Stimulated activated effector memory CD8-positive, alpha-beta T cell treated with anti-CD3 and anti-CD28 coated beads, Interleukin-12 subunit alpha, Interleukin-12 subunit beta, amount 100 ng/mL, for 72 hours (primary cell): ENCODE measurements around the gene VPS37C.
"Not testable (repeated sequence)": the region's sequence is repeated elsewhere in the genome, so short reads cannot be mapped to it uniquely, and the experiment has no call there.

Source experiments
- ATAC-seq: fragments of 150-1000 bp; cut with Tn5 transposase; 2 replicates; pipeline ENCODE4 v1.10.0; 2021
- DNase-seq, 2 donors: peaks; one replicate each; pipeline ENCODE4 v3.0.0; 2021 to 2022; ENCODE audit warnings: low spot score in 2 of 2
- H3K27ac Mint-ChIP-seq: one replicate; pipeline ENCODE4 v1.8.0; 2022; ENCODE audit warnings: mild to moderate bottlenecking, mixed read lengths
- H3K36me3 Mint-ChIP-seq: one replicate; pipeline ENCODE4 v1.8.0; 2022; ENCODE audit warnings: mild to moderate bottlenecking, mixed read lengths
- H3K4me1 Mint-ChIP-seq: one replicate; pipeline ENCODE4 v1.8.0; 2022; ENCODE audit warnings: mixed read lengths
- H3K4me3 Mint-ChIP-seq: one replicate; pipeline ENCODE4 v1.8.0; 2022; ENCODE audit warnings: mild to moderate bottlenecking, mixed read lengths
- H3K9me3 Mint-ChIP-seq: one replicate; pipeline ENCODE4 v1.8.0; 2022; ENCODE audit warnings: mixed read lengths

The VPS37C gene

GRCh38 chr11:61161190-61162091 is at the start of gene VPS37C:
TSS of gene VPS37C (minus strand) at chr11:61161426. CDS start at chr11:61138829, 22,597 bp downstream.
- no peaks in the 10 kb centered on the region for H3K9me3 Mint-ChIP-seq
- peaks cover 25% of the 10 kb centered on the region for H3K36me3 Mint-ChIP-seq
- DNase-seq, result peak; percentile 99
- peak within 1 kb of the TSS; percentile 94 for H3K27ac Mint-ChIP-seq
- peaks cover 48% of the 10 kb centered on the region for H3K4me1 Mint-ChIP-seq
- peak; percentile 88 for ATAC-seq
- peak within 1 kb of the TSS; percentile 82 for H3K4me3 Mint-ChIP-seq

DNA sequence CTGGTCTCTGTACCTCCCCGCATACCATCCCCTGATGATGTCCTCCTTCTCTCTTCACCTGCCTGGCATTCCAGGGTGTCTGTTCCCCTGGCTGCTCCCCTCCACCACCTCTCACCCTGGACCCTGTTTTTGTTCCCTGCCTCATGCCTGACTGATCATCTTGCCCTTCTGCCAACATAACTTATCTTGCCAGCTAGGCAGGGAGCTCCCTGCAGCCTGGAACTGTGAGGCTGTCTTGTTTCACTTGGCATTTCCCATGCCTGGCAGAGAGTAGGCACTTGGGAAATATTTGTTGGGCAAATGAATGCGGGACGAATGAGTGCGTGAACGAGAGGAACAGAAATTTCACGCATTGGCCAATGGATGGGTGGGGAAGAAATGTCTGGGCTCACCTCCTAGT is 49.4 kb upstream of the VPS37C start:
- H3K4me3 Mint-ChIP-seq, H3K36me3 Mint-ChIP-seq, DNase-seq: not testable (repeated sequence)

GRCh38 chr11:61207636-61208310 is 46.5 kb upstream of the VPS37C start:
- H3K36me3 Mint-ChIP-seq, H3K27ac Mint-ChIP-seq, H3K4me3 Mint-ChIP-seq, H3K4me1 Mint-ChIP-seq, DNase-seq, ATAC-seq, H3K9me3 Mint-ChIP-seq: not testable (repeated sequence)

More for the DNA sequence above, 49.4 kb upstream of the VPS37C start:
- H3K9me3 Mint-ChIP-seq, H3K4me1 Mint-ChIP-seq, ATAC-seq, H3K27ac Mint-ChIP-seq: not testable (repeated sequence)

GRCh38 chr11:61204502-61205059 is 43.4 kb upstream of the VPS37C start:
- not testable (repeated sequence) for H3K9me3 Mint-ChIP-seq, H3K27ac Mint-ChIP-seq, H3K4me3 Mint-ChIP-seq, H3K36me3 Mint-ChIP-seq, ATAC-seq, H3K4me1 Mint-ChIP-seq
- DNase-seq, result peak in 1 of 2 donors; percentile 44

- DNase-seq, H3K4me3 Mint-ChIP-seq, ATAC-seq, H3K9me3 Mint-ChIP-seq, H3K36me3 Mint-ChIP-seq, H3K4me1 Mint-ChIP-seq, H3K27ac Mint-ChIP-seq: not testable (repeated sequence)
These were observed 42.6 kb upstream of the VPS37C start for GRCh38 chr11:61203873-61204272.

GRCh38 chr11:61202950-61203746 is 41.9 kb upstream of the VPS37C start, which contains the start of gene PGA3:
TSS of gene PGA3 (plus strand) at chr11:61203515. CDS start at chr11:61203565, 50 bp downstream.
- not testable (repeated sequence) for H3K4me3 Mint-ChIP-seq, ATAC-seq, H3K4me1 Mint-ChIP-seq, H3K9me3 Mint-ChIP-seq, DNase-seq, H3K36me3 Mint-ChIP-seq, H3K27ac Mint-ChIP-seq

DNA sequence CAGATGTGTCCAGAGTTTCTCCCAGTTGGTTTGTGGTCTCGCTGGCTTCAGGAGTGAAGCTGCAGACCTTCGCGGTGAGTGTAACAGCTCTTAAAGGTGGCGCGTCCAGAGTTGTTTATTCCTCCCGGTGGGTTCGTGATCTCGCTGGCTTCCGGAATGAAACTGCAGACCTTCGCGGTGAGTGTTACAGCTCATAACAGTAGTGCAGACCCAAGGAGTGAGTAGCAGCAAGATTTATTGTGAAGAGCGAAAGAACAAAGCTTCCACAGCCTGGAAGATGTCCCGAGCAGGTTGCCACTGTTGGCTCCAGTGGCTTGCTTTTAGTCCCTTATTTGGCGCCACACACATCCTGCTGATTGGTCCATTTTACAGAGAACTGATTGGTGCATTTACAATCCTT is 40.2 kb upstream of the VPS37C start:
- Mint-ChIP-seq H3K9me3 (no peaks in the 10 kb centered on the region), H3K4me3 (no peak overlapping the region), H3K27ac (no peak overlapping the region), H3K4me1 (no peaks in the 10 kb centered on the region), H3K36me3 (no peaks in the 10 kb centered on the region)
- ATAC-seq (no peak), DNase-seq (no peak)

- no peak for DNase-seq
- H3K4me1 Mint-ChIP-seq, result no peaks in the 10 kb centered on the region
- H3K9me3 Mint-ChIP-seq, result no peaks in the 10 kb centered on the region
- no peak overlapping the region for H3K27ac Mint-ChIP-seq
- H3K4me3 Mint-ChIP-seq, result no peak overlapping the region
- H3K36me3 Mint-ChIP-seq, result no peaks in the 10 kb centered on the region
- ATAC-seq, result peak; percentile 62
These were observed 37.8 kb upstream of the VPS37C start for GRCh38 chr11:61198948-61199523.

GRCh38 chr11:61198361-61198760 is 37.1 kb upstream of the VPS37C start:
- ATAC-seq (no peak), DNase-seq (no peak)
- no peak overlapping the region for H3K4me3 Mint-ChIP-seq
- no peak overlapping the region for H3K27ac Mint-ChIP-seq
- H3K36me3 Mint-ChIP-seq, result no peaks in the 10 kb centered on the region
- no peaks in the 10 kb centered on the region for H3K9me3 Mint-ChIP-seq
- no peaks in the 10 kb centered on the region for H3K4me1 Mint-ChIP-seq

GRCh38 chr11:61195719-61196118 is 34.5 kb upstream of the VPS37C start:
- ATAC-seq (no peak), DNase-seq (no peak)
- no peaks in the 10 kb centered on the region for H3K36me3 Mint-ChIP-seq
- H3K9me3 Mint-ChIP-seq, result no peaks in the 10 kb centered on the region
- no peak overlapping the region for H3K27ac Mint-ChIP-seq
- no peaks in the 10 kb centered on the region for H3K4me1 Mint-ChIP-seq
- H3K4me3 Mint-ChIP-seq, result no peak overlapping the region

DNA sequence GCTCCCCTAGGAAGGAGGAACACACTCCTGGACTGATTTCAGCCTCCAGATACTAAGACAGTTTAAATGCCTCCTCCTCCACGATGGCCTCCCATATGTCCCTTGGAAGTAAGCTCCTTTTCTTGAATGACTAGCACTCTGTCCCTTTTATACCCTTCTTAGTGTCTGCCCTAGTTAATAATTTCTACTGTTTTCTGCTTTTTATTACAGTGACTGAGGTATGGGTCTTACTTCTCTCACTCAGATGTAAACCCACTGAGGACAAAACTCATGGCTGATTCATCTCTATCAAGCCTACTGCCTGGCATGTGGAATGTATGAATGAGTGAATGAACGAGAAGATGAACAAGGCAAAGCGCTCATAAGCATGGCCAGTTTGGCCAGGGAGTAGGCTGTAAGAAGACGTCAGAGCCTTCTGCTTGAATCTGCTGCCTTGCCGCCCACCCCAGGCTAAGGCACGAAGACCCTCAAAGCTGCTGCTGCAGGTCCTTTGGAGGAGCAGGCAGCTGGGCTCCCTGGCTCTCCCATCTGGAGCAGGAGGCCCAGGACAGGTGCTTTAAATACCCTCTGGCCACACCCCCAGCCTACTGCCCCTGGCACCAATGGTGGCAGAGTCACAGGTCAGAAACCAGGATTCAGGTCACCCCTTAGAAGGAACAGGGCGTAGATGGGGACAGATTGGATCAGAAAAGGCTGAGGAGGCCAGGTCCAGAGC is 33.9 kb upstream of the VPS37C start:
- Mint-ChIP-seq H3K27ac (no peak overlapping the region), H3K9me3 (no peaks in the 10 kb centered on the region), H3K4me3 (no peak overlapping the region), H3K36me3 (no peaks in the 10 kb centered on the region), H3K4me1 (no peaks in the 10 kb centered on the region)
- DNase-seq (peak in 1 of 2 donors; percentile 45), ATAC-seq (no peak)

GRCh38 chr11:61194169-61194671 is 33.0 kb upstream of the VPS37C start:
- H3K4me1 Mint-ChIP-seq, result no peaks in the 10 kb centered on the region
- H3K9me3 Mint-ChIP-seq, result no peaks in the 10 kb centered on the region
- DNase-seq, result no peak
- no peaks in the 10 kb centered on the region for H3K36me3 Mint-ChIP-seq
- H3K4me3 Mint-ChIP-seq, result no peak overlapping the region
- ATAC-seq, result no peak
- H3K27ac Mint-ChIP-seq, result no peak overlapping the region

- DNase-seq (no peak), ATAC-seq (no peak)
- Mint-ChIP-seq H3K9me3 (no peaks in the 10 kb centered on the region), H3K4me3 (no peak overlapping the region), H3K4me1 (no peaks in the 10 kb centered on the region), H3K36me3 (no peaks in the 10 kb centered on the region), H3K27ac (no peak overlapping the region)
These were observed 32.4 kb upstream of the VPS37C start for GRCh38 chr11:61193596-61193995.

GRCh38 chr11:61189933-61190332 is 28.7 kb upstream of the VPS37C start:
- no peak for DNase-seq
- no peaks in the 10 kb centered on the region for H3K36me3 Mint-ChIP-seq
- H3K4me3 Mint-ChIP-seq, result no peak overlapping the region
- H3K9me3 Mint-ChIP-seq, result no peaks in the 10 kb centered on the region
- H3K27ac Mint-ChIP-seq, result no peak overlapping the region
- H3K4me1 Mint-ChIP-seq, result no peaks in the 10 kb centered on the region
- no peak for ATAC-seq
